Cardiac muscle cell (in vitro differentiated cells and primary cell): ENCODE data around the gene SPATA2. TPM values are rescaled to one million over a fixed set of nuclear protein-coding genes. Genes with fewer than 3 reads are reported as not detected.

ENCODE experiments used
- DNase-seq, 2 donors: peaks; one replicate each; pipeline versions ENCODE4 v3.0.0 to v3.0.0-alpha.2; 2010 to 2017; ENCODE audit warnings: low read depth in 1 of 2, low spot score in 1 of 2
- H3K27ac ChIP-seq: fragments of 200-600 bp; sonication (generic); 2 replicates; pipeline ENCODE4 v1.5.1; 2016
- H3K27me3 ChIP-seq: fragments of 200-600 bp; sonication (generic); 2 replicates; pipeline ENCODE4 v1.6.0; 2016; ENCODE audit warnings: control low read depth
- H3K36me3 ChIP-seq: fragments of 200-600 bp; sonication (generic); 2 replicates; pipeline ENCODE4 v1.5.1; 2016; ENCODE audit warnings: control low read depth
- H3K4me1 ChIP-seq: fragments of 200-600 bp; sonication (generic); 2 replicates; pipeline ENCODE4 v1.8.1; 2017; ENCODE audit warnings: low read depth, mild to moderate bottlenecking, mixed run types
- H3K4me3 ChIP-seq: fragments of 200-600 bp; sonication (generic); 2 replicates; pipeline ENCODE4 v1.5.1; 2016; ENCODE audit warnings: mild to moderate bottlenecking
- H3K9me3 ChIP-seq: fragments of 200-600 bp; sonication (generic); 2 replicates; pipeline ENCODE4 v1.5.1; 2017; ENCODE audit warnings: low read depth, mild to moderate bottlenecking, control low read depth
- CTCF ChIP-seq: IDR thresholded peaks from 2 replicates; pipeline ENCODE4 v1.5.1; 2012; ENCODE audit warnings: low read depth, mild to moderate bottlenecking, low read length
- polyA plus RNA-seq: library from polyadenylated mRNA; unstranded; fragments of >200 nt; fragmentation: Nextera tagmentation; extraction: Ambion mirVana; gene quantifications from 2 replicates; pipeline ENCODE4 v1.2.1, GENCODE V29; 2016
- total RNA-seq: library from RNA; depleted of rRNA; stranded (reverse); fragments of >200 nt; gene quantifications from 2 replicates; pipeline ENCODE4 v1.2.3, GENCODE V29; 2016

The SPATA2 gene
- total and polyA plus RNA-seq, 2 experiments from 2014 or later = 6.0 to 9.4 TPM

DNA sequence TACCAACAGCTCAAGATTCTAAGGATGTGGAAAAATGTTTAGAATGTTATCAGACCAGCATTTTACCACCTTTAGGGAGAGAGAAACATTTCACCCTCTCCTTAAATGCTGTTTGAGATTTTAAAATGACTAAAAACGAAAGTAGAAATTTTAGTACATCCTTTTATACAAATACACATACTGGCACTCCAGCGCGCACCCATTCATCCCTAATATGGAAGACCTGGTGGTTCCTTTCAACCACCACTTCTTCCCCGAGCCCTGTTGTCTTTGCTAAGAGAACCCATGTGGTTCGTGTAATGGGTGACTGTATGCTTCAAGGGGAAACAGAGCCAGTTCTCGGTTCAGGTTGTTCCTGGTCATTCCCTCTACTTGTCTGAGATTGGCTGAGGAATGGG lies 21.3 kb downstream of the SPATA2 start:
- Histone ChIP-seq H3K4me3 (no peak overlapping the region), H3K27me3 (no peaks in the 10 kb centered on the region), H3K27ac (peak overlapping the region; percentile 3), H3K9me3 (no peaks in the 10 kb centered on the region), H3K36me3 (no peaks in the 10 kb centered on the region), H3K4me1 (peaks cover 33% of the 10 kb centered on the region)
- TF ChIP-seq CTCF = no peak
- no peak for DNase-seq

- TF ChIP-seq CTCF = no peak
- H3K27ac ChIP-seq = peak overlapping the region; percentile 88
- no peaks in the 10 kb centered on the region for H3K36me3 ChIP-seq
- H3K4me3 ChIP-seq = no peak overlapping the region
- peaks cover 33% of the 10 kb centered on the region for H3K4me1 ChIP-seq
- no peaks in the 10 kb centered on the region for H3K9me3 ChIP-seq
- DNase-seq = peak in 1 of 2 donors; percentile 30
- no peaks in the 10 kb centered on the region for H3K27me3 ChIP-seq
These were observed 21.9 kb downstream of the SPATA2 start for GRCh38 chr20:49893242-49894072.

DNA sequence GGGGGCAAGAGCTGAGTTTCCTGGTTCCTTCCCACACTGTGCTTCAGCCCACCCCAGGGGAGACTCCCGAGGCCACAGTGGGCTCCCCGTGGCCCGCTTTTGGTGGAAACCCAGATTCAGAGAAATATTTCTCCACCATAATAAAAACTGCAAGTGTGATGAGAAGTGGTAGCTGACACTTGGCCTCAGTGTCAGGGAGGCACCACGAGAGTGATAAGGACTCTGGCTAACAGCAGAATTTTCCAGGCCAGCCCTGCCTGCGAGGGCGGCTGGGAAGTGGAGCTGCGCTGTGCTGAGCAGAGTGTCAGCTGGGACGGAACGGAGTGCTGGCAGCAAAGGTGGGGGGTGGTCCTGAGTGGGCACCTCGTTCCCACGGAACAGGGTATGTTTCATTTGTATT lies 22.5 kb downstream of the SPATA2 start:
- no peaks in the 10 kb centered on the region for H3K9me3 ChIP-seq
- no peaks in the 10 kb centered on the region for H3K27me3 ChIP-seq
- peak; percentile 43 to 51 for DNase-seq
- H3K36me3 ChIP-seq = no peaks in the 10 kb centered on the region
- H3K4me1 ChIP-seq = peaks cover 37% of the 10 kb centered on the region
- peak overlapping the region; percentile 88 for H3K27ac ChIP-seq
- H3K4me3 ChIP-seq = no peak overlapping the region
- TF ChIP-seq CTCF = no peak

GRCh38 chr20:49892260-49892659 lies 23.1 kb downstream of the SPATA2 start:
- no peak for DNase-seq
- Histone ChIP-seq H3K9me3 (no peaks in the 10 kb centered on the region), H3K36me3 (no peaks in the 10 kb centered on the region), H3K4me1 (peaks cover 37% of the 10 kb centered on the region), H3K4me3 (no peak overlapping the region), H3K27me3 (no peaks in the 10 kb centered on the region), H3K27ac (peak overlapping the region; percentile 88)
- TF ChIP-seq CTCF = no peak

DNA sequence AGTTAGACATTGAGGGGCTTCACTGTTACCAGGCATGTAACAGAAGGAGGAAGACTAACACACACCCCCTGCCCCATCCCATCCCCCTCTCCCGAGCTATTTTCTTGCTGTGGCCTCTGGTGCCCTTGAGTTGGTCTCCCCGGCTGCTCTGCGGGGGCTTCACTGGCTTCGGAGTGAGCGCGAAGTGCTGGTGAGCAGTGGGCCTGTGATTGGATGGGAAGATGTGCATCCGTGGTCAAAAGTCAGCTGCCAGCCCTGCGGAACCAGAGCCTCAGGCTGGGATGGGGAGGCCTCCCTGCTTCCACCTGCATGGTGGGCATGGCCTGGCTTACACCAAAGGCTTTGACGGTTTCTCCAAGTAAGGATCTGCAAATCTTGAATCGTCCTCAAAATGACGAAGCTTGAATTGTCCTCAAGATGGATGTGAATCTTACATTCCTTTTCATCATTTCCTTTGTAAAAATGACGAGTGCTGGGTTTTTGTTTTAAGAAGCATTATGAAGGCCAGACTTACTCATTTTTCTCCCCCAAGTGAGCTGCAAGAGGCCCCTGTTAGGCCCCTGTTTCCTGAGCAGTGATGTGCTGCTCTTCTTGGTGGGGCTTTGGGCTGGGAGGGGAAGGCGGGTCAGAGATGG lies 23.7 kb downstream of the SPATA2 start:
- TF ChIP-seq CTCF = no peak
- DNase-seq = no peak
- no peaks in the 10 kb centered on the region for H3K36me3 ChIP-seq
- H3K27ac ChIP-seq = peak overlapping the region; percentile 27
- peaks cover 37% of the 10 kb centered on the region for H3K4me1 ChIP-seq
- no peak overlapping the region for H3K4me3 ChIP-seq
- H3K27me3 ChIP-seq = no peaks in the 10 kb centered on the region
- no peaks in the 10 kb centered on the region for H3K9me3 ChIP-seq
